Sigmoid colon (tissue), 7 donors: ENCODE measurements around the gene MRPL44. TPM values are rescaled to one million over a fixed set of nuclear protein-coding genes. Genes with fewer than 3 reads are reported as not detected.

Experiments used
- DNase-seq: peaks from one replicate; pipeline ENCODE4 v3.0.0-alpha.2; 2019
- H3K27ac ChIP-seq, 4 donors: fragments of 200-600 bp; sonication (generic); one replicate each; pipeline ENCODE4 v1.5.1; 2016 to 2019; ENCODE audit warnings: mild to moderate bottlenecking in 1 of 4
- H3K27me3 ChIP-seq, 3 donors: fragments of 200-600 bp; sonication (generic); one replicate each; pipeline ENCODE4 v1.5.1; 2019; ENCODE audit warnings: mild to moderate bottlenecking in 1 of 3
- H3K36me3 ChIP-seq, 4 donors: fragments of 200-600 bp; sonication (generic); one replicate each; pipeline ENCODE4 v1.5.1; 2016 to 2019
- H3K4me1 ChIP-seq, 4 donors: fragments of 200-600 bp; sonication (generic); one replicate each; pipeline ENCODE4 v1.5.1; 2017 to 2019
- H3K4me3 ChIP-seq, 4 donors: fragments of 200-600 bp; sonication (generic); one replicate each; pipeline ENCODE4 v1.5.1; 2017 to 2019; ENCODE audit warnings: mild to moderate bottlenecking in 2 of 4, moderate library complexity in 1 of 4
- H3K9me3 ChIP-seq, 4 donors: fragments of 200-600 bp in 3 of 4; sonication (generic) in 3 of 4; one replicate each; pipeline versions ENCODE4 v1.5.1 to v1.6.1; 2013 to 2019
- CTCF ChIP-seq, 4 experiments: fragments of 450-650 bp in 3 of 4; fragments of 200-600 bp in 1 of 4; IDR thresholded peaks; one replicate each; pipeline ENCODE4 v1.5.1; 2016 to 2019; ENCODE audit warnings: antibody characterized with exemption in 4 of 4, mild to moderate bottlenecking in 3 of 4, moderate library complexity in 2 of 4
- EP300 ChIP-seq, 4 donors: sonication (generic); formaldehyde crosslinking; IDR thresholded peaks; one replicate each; pipeline ENCODE4 v1.6.1; 2017; ENCODE audit warnings: antibody characterized with exemption in 4 of 4
- POLR2A ChIP-seq, 2 donors: fragments of 450-650 bp; IDR thresholded peaks; one replicate each; pipeline ENCODE4 v1.6.1; 2016; ENCODE audit warnings: antibody characterized with exemption in 2 of 2, mild to moderate bottlenecking in 2 of 2, moderate library complexity in 2 of 2
- POLR2AphosphoS5 ChIP-seq, 4 donors: sonication (generic); formaldehyde crosslinking; IDR thresholded peaks; one replicate each; pipeline ENCODE4 v1.6.1; 2017; ENCODE audit warnings: antibody characterized with exemption in 4 of 4
- WGBS, 2 donors: extraction: QIAGEN DNeasy Blood & Tissue Kit; methylation state at CpG; one replicate each; pipeline ENCODE4 v1.1.7; 2013; 5-methylcytosine and 5-hydroxymethylcytosine counted together
- intact Hi-C: fragments of 100-400 bp; cut with DNase I; formaldehyde crosslinking; loops from one replicate; pipeline ENCODE4 v1.15.1; 2023
- polyA plus RNA-seq, 3 donors: library from polyadenylated mRNA; stranded (reverse); fragments of 200-250 nt; gene quantifications; one replicate each; pipeline ENCODE4 v1.2.3, GENCODE V29; 2013
- total RNA-seq, 4 donors: library from RNA; depleted of rRNA; stranded (reverse); fragments of >200 nt; gene quantifications; one replicate each; pipeline ENCODE4 v1.1.0, GENCODE V29; 2016
- donor health status: healthy with polysubstance abuse.
- donor health status: Bipolar disorder and iron deficiency.
- donor health status: healthy.

MRPL44 gene
- total and polyA plus RNA-seq, 7 donors: 14.9 to 51.3 (median 22.8) TPM

GRCh38 chr2:224011837-224012236 lies 54.6 kb downstream of the MRPL44 start:
- H3K36me3 ChIP-seq: no peaks in the 10 kb centered on the region
- no peak for DNase-seq
- TF ChIP-seq POLR2A (IDR thresholded peaks at IDR 0.05) (no peak), EP300 (IDR thresholded peaks at IDR 0.05) (no peak), POLR2AphosphoS5 (IDR thresholded peaks at IDR 0.05) (no peak), CTCF (IDR thresholded peaks at IDR 0.05) (no peak)
- H3K27me3 ChIP-seq: no peaks in the 10 kb centered on the region
- WGBS, 2 donors: 87 to 96% methylated on average over 1 of the region's 1 CpG
- H3K4me1 ChIP-seq: no peaks in the 10 kb centered on the region
- H3K27ac ChIP-seq: no peak overlapping the region
- H3K4me3 ChIP-seq: no peak overlapping the region
- intact Hi-C loops: no loop called here
- no peaks in the 10 kb centered on the region for H3K9me3 ChIP-seq

- Histone ChIP-seq H3K9me3 (no peaks in the 10 kb centered on the region), H3K27ac (no peak overlapping the region), H3K4me1 (no peaks in the 10 kb centered on the region), H3K27me3 (no peaks in the 10 kb centered on the region), H3K36me3 (no peaks in the 10 kb centered on the region), H3K4me3 (no peak overlapping the region)
- WGBS, 2 donors: 95 to 96% methylated on average over 4 of the region's 4 CpGs
- intact Hi-C loops: no loop called here
- no peak for DNase-seq
- no peak for TF ChIP-seq CTCF (IDR thresholded peaks at IDR 0.05)
- TF ChIP-seq EP300 (IDR thresholded peaks at IDR 0.05): no peak
- no peak for TF ChIP-seq POLR2AphosphoS5 (IDR thresholded peaks at IDR 0.05)
- no peak for TF ChIP-seq POLR2A (IDR thresholded peaks at IDR 0.05)
These were observed 57.1 kb downstream of the MRPL44 start for GRCh38 chr2:224014336-224014735.

- intact Hi-C loops: no loop called here
- Histone ChIP-seq H3K4me3 (no peak overlapping the region), H3K27ac (no peak overlapping the region), H3K36me3 (no peaks in the 10 kb centered on the region), H3K4me1 (no peaks in the 10 kb centered on the region), H3K27me3 (no peaks in the 10 kb centered on the region), H3K9me3 (no peaks in the 10 kb centered on the region)
- WGBS, 2 donors: 33 to 49% methylated on average over 3 of the region's 3 CpGs
- DNase-seq: no peak
- TF ChIP-seq EP300 (IDR thresholded peaks at IDR 0.05) (no peak), POLR2A (IDR thresholded peaks at IDR 0.05) (no peak), POLR2AphosphoS5 (IDR thresholded peaks at IDR 0.05) (no peak), CTCF (IDR thresholded peaks at IDR 0.05) (no peak)
These were observed 59.7 kb downstream of the MRPL44 start for GRCh38 chr2:224016963-224017362.

Other genes starting within 250 kb of the MRPL44 start
- under 1 TPM in 2 of 4 donors, not detected in 2; 0.14 to 0.99 TPM for gene AP1S3, start 119.9 kb upstream of the MRPL44 start, total RNA-seq
- 1 to 10 TPM; 3.0 to 7.2 (median 4.0) TPM for gene AP1S3, start 119.9 kb upstream of the MRPL44 start, polyA plus RNA-seq
- 10 to 100 TPM; 21.6 to 31.1 (median 23.5) TPM for gene WDFY1, start 12.1 kb upstream of the MRPL44 start, total RNA-seq
- gene WDFY1, start 12.1 kb upstream of the MRPL44 start, polyA plus RNA-seq: 10 to 100 TPM; 17.4 to 36.1 (median 32.0) TPM
- gene SERPINE2, start 81.8 kb downstream of the MRPL44 start, total RNA-seq: 10 to 100 TPM in 2 of 4 donors, 1 to 10 TPM in 2; 6.9 to 31.9 (median 9.6) TPM
- gene SERPINE2, start 81.8 kb downstream of the MRPL44 start, polyA plus RNA-seq: 10 to 100 TPM in 1 of 3 donors, 1 to 10 TPM in 2; 3.6 to 15.0 (median 7.2) TPM